Vagina (tissue), 2 donors: ENCODE data around the gene DYDC1. TPM values are rescaled to one million over a fixed set of nuclear protein-coding genes. Genes with fewer than 3 reads are reported as not detected.

ENCODE experiments used
- DNase-seq, 2 donors: peaks; one replicate each; pipeline ENCODE4 v3.0.0-alpha.2; 2017; ENCODE audit errors: extremely low spot score in 2 of 2
- H3K27ac ChIP-seq: fragments of 200-600 bp; sonication (generic); one replicate; pipeline ENCODE4 v1.5.1; 2019
- H3K27me3 ChIP-seq: fragments of 200-600 bp; sonication (generic); one replicate; pipeline ENCODE4 v1.5.1; 2019
- H3K36me3 ChIP-seq, 2 donors: fragments of 200-600 bp; sonication (generic); one replicate each; pipeline ENCODE4 v1.5.1; 2017 to 2019
- H3K4me1 ChIP-seq: fragments of 200-600 bp; sonication (generic); one replicate; pipeline ENCODE4 v1.5.1; 2019
- H3K4me3 ChIP-seq, 2 donors: fragments of 200-600 bp; sonication (generic); 1 replicate in 1 of 2; 2 replicates in 1 of 2; pipeline ENCODE4 v1.5.1; 2016 to 2019
- H3K9me3 ChIP-seq: fragments of 200-600 bp; sonication (generic); one replicate; pipeline ENCODE4 v1.5.1; 2019
- CTCF ChIP-seq, 3 experiments: fragments of 450-650 bp in 2 of 3; fragments of 200-600 bp in 1 of 3; sonication (generic) in 1 of 3; IDR thresholded peaks; one replicate each; pipeline ENCODE4 v1.5.1; 2017 to 2019; ENCODE audit warnings: antibody characterized with exemption in 3 of 3, mild to moderate bottlenecking in 2 of 3, moderate library complexity in 2 of 3
- POLR2A ChIP-seq, 2 donors: fragments of 450-650 bp; IDR thresholded peaks; one replicate each; pipeline ENCODE4 v1.6.1; 2017; ENCODE audit warnings: antibody characterized with exemption in 2 of 2, mild to moderate bottlenecking in 2 of 2, moderate library complexity in 2 of 2
- POLR2AphosphoS5 ChIP-seq, 2 donors: sonication (generic); formaldehyde crosslinking; IDR thresholded peaks; one replicate each; pipeline ENCODE4 v1.9.0; 2017; ENCODE audit warnings: antibody characterized with exemption in 2 of 2, mild to moderate bottlenecking in 2 of 2, low read depth in 1 of 2; ENCODE audit not compliant: insufficient read depth in 1 of 2
- intact Hi-C: fragments of 100-400 bp; cut with DNase I; formaldehyde crosslinking; loops from one replicate; pipeline ENCODE4 v1.15.1; 2023
- total RNA-seq: library from RNA; depleted of rRNA; stranded (reverse); fragments of >200 nt; gene quantifications from one replicate; pipeline ENCODE4 v1.2.3, GENCODE V29; 2016

Gene DYDC1
- total RNA-seq, 1 donor from 2014 or later = not detected

- intact Hi-C loops = no loop called here
- Histone ChIP-seq H3K36me3 (no peaks in the 10 kb centered on the region), H3K27me3 (no peaks in the 10 kb centered on the region), H3K4me1 (peaks cover 3% of the 10 kb centered on the region), H3K27ac (no peak overlapping the region), H3K9me3 (no peaks in the 10 kb centered on the region), H3K4me3 (no peak overlapping the region)
- DNase-seq = no peak
- TF ChIP-seq CTCF (IDR thresholded peaks at IDR 0.05) (no peak), POLR2A (IDR thresholded peaks at IDR 0.05) (no peak), POLR2AphosphoS5 (IDR thresholded peaks at IDR 0.05; ENCODE audit: insufficient read depth in 1 of 2, low read depth in 1 of 2) (no peak)
These were observed 5.3 kb downstream of the DYDC1 start for GRCh38 chr10:80351220-80351619.

GRCh38 chr10:80350251-80350650, 6.3 kb downstream of the DYDC1 start:
- Histone ChIP-seq H3K4me3 (no peak overlapping the region), H3K27ac (no peak overlapping the region), H3K36me3 (no peaks in the 10 kb centered on the region), H3K4me1 (no peaks in the 10 kb centered on the region), H3K9me3 (no peaks in the 10 kb centered on the region), H3K27me3 (no peaks in the 10 kb centered on the region)
- TF ChIP-seq POLR2AphosphoS5 (IDR thresholded peaks at IDR 0.05; ENCODE audit: insufficient read depth in 1 of 2, low read depth in 1 of 2) (no peak), POLR2A (IDR thresholded peaks at IDR 0.05) (no peak), CTCF (IDR thresholded peaks at IDR 0.05) (no peak)
- no peak for DNase-seq
- intact Hi-C loops = no loop called here

- no peak overlapping the region for H3K27ac ChIP-seq
- no peak overlapping the region for H3K4me3 ChIP-seq
- no peak for DNase-seq
- no peaks in the 10 kb centered on the region for H3K9me3 ChIP-seq
- intact Hi-C loops = no loop called here
- H3K27me3 ChIP-seq = no peaks in the 10 kb centered on the region
- no peaks in the 10 kb centered on the region for H3K4me1 ChIP-seq
- TF ChIP-seq POLR2AphosphoS5 (IDR thresholded peaks at IDR 0.05; ENCODE audit: insufficient read depth in 1 of 2, low read depth in 1 of 2) (no peak), POLR2A (IDR thresholded peaks at IDR 0.05) (no peak), CTCF (IDR thresholded peaks at IDR 0.05) (no peak)
- H3K36me3 ChIP-seq = no peaks in the 10 kb centered on the region
These were observed 11.6 kb downstream of the DYDC1 start for GRCh38 chr10:80344912-80345311.

- Histone ChIP-seq H3K4me3 (no peak overlapping the region), H3K27me3 (no peaks in the 10 kb centered on the region), H3K27ac (no peak overlapping the region), H3K9me3 (no peaks in the 10 kb centered on the region), H3K4me1 (no peaks in the 10 kb centered on the region), H3K36me3 (no peaks in the 10 kb centered on the region)
- intact Hi-C loops = no loop called here
- TF ChIP-seq POLR2A (IDR thresholded peaks at IDR 0.05) = no peak
- TF ChIP-seq CTCF (IDR thresholded peaks at IDR 0.05) = no peak
- TF ChIP-seq POLR2AphosphoS5 (IDR thresholded peaks at IDR 0.05; ENCODE audit: insufficient read depth in 1 of 2, low read depth in 1 of 2) = no peak
- DNase-seq = no peak
These were observed 12.3 kb downstream of the DYDC1 start for GRCh38 chr10:80344276-80344675.

GRCh38 chr10:80333983-80334382, 22.6 kb downstream of the DYDC1 start:
- no peaks in the 10 kb centered on the region for H3K4me1 ChIP-seq
- no peaks in the 10 kb centered on the region for H3K36me3 ChIP-seq
- no peaks in the 10 kb centered on the region for H3K9me3 ChIP-seq
- no peak for TF ChIP-seq POLR2AphosphoS5 (IDR thresholded peaks at IDR 0.05; ENCODE audit: insufficient read depth in 1 of 2, low read depth in 1 of 2)
- no peak for TF ChIP-seq CTCF (IDR thresholded peaks at IDR 0.05)
- TF ChIP-seq POLR2A (IDR thresholded peaks at IDR 0.05) = no peak
- no peaks in the 10 kb centered on the region for H3K27me3 ChIP-seq
- DNase-seq = no peak
- no peak overlapping the region for H3K27ac ChIP-seq
- intact Hi-C loops = no loop called here
- no peak overlapping the region for H3K4me3 ChIP-seq
